Measurements from ENCODE around the gene TSPAN11. TPM values are rescaled to one million over a fixed set of nuclear protein-coding genes. Genes with fewer than 3 reads are reported as not detected.

TSPAN11 gene
- total RNA-seq, 2 donors from 2014 or later = not detected

DNA sequence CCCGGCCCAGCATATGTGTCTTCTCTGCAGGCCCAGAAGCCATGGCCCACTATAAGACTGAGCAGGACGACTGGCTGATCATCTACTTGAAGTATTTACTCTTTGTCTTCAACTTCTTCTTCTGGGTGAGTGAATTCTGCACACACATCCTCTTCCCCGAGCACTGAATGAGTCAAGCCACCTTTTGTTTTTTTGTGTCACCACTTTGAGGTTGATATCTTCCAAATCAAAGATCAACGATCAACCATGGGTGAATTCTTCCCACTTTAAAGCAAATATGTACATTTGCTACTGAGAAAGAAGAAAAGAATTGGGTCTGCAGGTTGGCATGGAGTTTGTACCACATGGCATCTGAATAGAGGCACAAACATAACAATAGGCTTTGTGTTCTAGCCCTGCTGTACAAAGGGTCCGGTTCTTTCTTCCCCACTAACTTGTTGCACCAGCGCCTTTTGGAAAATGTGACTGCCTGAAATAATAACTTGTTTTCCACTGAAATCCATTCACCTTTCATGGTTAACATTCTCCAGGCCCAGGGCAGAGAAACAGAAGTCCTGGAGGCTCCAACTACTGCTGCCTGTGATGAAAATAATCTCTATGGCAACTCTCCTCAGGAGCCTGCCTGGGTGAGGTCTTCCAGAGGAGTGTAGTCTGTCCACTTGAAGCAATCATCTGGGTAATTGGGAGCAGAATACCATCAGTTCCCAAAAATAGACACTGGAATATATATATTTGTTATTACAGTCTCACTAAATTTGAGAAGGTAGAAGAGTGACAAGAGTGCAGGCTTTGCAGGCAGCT is 27.6 kb downstream of the TSPAN11 start:
- Mint-ChIP-seq H3K4me3 (no peak overlapping the region), H3K36me3 (ENCODE audit: low read depth) (peaks cover 2% of the 10 kb centered on the region), H3K27ac (no peak overlapping the region), H3K27me3 (peaks cover 33% of the 10 kb centered on the region), H3K4me1 (no peaks in the 10 kb centered on the region)
- ATAC-seq (no peak), DNase-seq (no peak)
- H3K9me3 ChIP-seq (ENCODE audit: control insufficient read depth, low read length, poor library complexity, severe bottlenecking) = no peaks in the 10 kb centered on the region

DNA sequence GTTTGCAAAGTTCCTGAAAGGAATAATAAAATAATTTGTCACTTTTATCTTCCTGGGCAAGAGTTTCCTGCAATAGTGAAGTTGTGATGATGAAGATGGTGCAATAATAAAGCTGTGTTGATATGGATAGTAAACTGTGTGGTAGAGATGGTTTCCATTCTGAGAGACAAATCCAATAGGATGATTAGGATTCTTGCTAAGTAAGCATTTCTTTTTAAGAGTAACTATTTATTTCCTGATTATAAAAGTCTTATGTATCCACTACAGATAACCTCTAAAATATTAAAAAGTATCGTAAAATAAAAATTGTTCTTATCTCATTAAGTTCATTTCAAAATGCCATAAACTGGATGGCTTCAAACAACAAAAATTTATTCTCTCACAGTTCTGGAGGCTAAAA is 28.7 kb downstream of the TSPAN11 start:
- no peaks in the 10 kb centered on the region for H3K36me3 Mint-ChIP-seq (ENCODE audit: low read depth)
- no peaks in the 10 kb centered on the region for H3K9me3 ChIP-seq (ENCODE audit: control insufficient read depth, low read length, poor library complexity, severe bottlenecking)
- no peaks in the 10 kb centered on the region for H3K4me1 Mint-ChIP-seq
- H3K4me3 Mint-ChIP-seq = no peak overlapping the region
- DNase-seq (no peak), ATAC-seq (no peak)
- peaks cover 30% of the 10 kb centered on the region for H3K27me3 Mint-ChIP-seq
- no peak overlapping the region for H3K27ac Mint-ChIP-seq

DNA sequence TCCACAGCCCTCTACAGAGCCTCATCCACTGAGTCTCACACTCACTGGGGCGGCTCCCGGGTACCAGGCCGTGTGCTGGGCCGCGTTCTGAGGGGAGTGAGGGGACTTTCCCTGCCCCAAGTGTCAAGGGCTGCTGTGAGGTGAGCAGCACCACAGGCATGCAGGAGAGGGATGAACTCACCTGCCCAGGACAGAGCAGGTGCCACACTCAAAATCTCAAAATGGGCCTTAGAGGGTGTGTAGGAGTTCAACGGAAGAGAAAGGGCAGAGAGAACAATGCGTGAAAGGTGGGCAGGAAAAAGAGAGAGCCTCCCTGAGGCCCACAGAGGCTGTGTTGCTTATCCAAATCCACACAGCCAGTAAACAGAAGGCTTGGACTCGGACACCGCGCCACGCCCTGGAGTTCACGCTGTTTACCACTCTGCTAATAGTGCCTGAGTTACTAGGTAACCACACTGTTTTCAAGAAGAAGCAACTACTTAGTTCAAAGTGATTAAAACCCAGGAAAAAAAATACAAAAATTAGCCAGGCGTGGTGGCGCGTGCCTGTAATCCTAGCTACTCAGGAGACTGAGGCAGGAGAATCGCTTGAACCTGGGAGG is 32.7 kb downstream of the TSPAN11 start:
- H3K27me3 Mint-ChIP-seq = peaks cover 30% of the 10 kb centered on the region
- no peak overlapping the region for H3K4me3 Mint-ChIP-seq
- no peaks in the 10 kb centered on the region for H3K9me3 ChIP-seq (ENCODE audit: control insufficient read depth, low read length, poor library complexity, severe bottlenecking)
- H3K27ac Mint-ChIP-seq = no peak overlapping the region
- H3K36me3 Mint-ChIP-seq (ENCODE audit: low read depth) = no peaks in the 10 kb centered on the region
- DNase-seq (no peak), ATAC-seq (no peak)
- H3K4me1 Mint-ChIP-seq = peaks cover under 1% of the 10 kb centered on the region

- no peaks in the 10 kb centered on the region for H3K9me3 ChIP-seq (ENCODE audit: control insufficient read depth, low read length, poor library complexity, severe bottlenecking)
- no peak overlapping the region for H3K27ac Mint-ChIP-seq
- peaks cover 4% of the 10 kb centered on the region for H3K4me1 Mint-ChIP-seq
- no peak overlapping the region for H3K4me3 Mint-ChIP-seq
- no peak for ATAC-seq
- peaks cover 2% of the 10 kb centered on the region for H3K36me3 Mint-ChIP-seq (ENCODE audit: low read depth)
- peaks cover 35% of the 10 kb centered on the region for H3K27me3 Mint-ChIP-seq
- no peak for DNase-seq
Measured at GRCh38 chr12:30959778-30960177, 33.2 kb downstream of the TSPAN11 start.

GRCh38 chr12:30961030-30961429 is 34.5 kb downstream of the TSPAN11 start:
- peaks cover 45% of the 10 kb centered on the region for H3K27me3 Mint-ChIP-seq
- peaks cover 2% of the 10 kb centered on the region for H3K36me3 Mint-ChIP-seq (ENCODE audit: low read depth)
- H3K27ac Mint-ChIP-seq = no peak overlapping the region
- no peaks in the 10 kb centered on the region for H3K9me3 ChIP-seq (ENCODE audit: control insufficient read depth, low read length, poor library complexity, severe bottlenecking)
- peaks cover 4% of the 10 kb centered on the region for H3K4me1 Mint-ChIP-seq
- H3K4me3 Mint-ChIP-seq = no peak overlapping the region
- DNase-seq = no peak
- ATAC-seq = no peak

GRCh38 chr12:30962047-30962446 is 35.5 kb downstream of the TSPAN11 start:
- Mint-ChIP-seq H3K4me1 (peaks cover 4% of the 10 kb centered on the region), H3K4me3 (no peak overlapping the region), H3K27me3 (peaks cover 45% of the 10 kb centered on the region), H3K27ac (no peak overlapping the region), H3K36me3 (ENCODE audit: low read depth) (peaks cover 2% of the 10 kb centered on the region)
- DNase-seq (no peak), ATAC-seq (no peak)
- no peaks in the 10 kb centered on the region for H3K9me3 ChIP-seq (ENCODE audit: control insufficient read depth, low read length, poor library complexity, severe bottlenecking)

- H3K27me3 Mint-ChIP-seq = peaks cover 36% of the 10 kb centered on the region
- H3K27ac Mint-ChIP-seq = no peak overlapping the region
- H3K4me1 Mint-ChIP-seq = peaks cover 4% of the 10 kb centered on the region
- H3K36me3 Mint-ChIP-seq (ENCODE audit: low read depth) = peaks cover 2% of the 10 kb centered on the region
- no peak for ATAC-seq
- no peak overlapping the region for H3K4me3 Mint-ChIP-seq
- no peaks in the 10 kb centered on the region for H3K9me3 ChIP-seq (ENCODE audit: control insufficient read depth, low read length, poor library complexity, severe bottlenecking)
- DNase-seq = no peak
Measured at GRCh38 chr12:30963709-30964564, 37.4 kb downstream of the TSPAN11 start.

- no peaks in the 10 kb centered on the region for H3K9me3 ChIP-seq (ENCODE audit: control insufficient read depth, low read length, poor library complexity, severe bottlenecking)
- Mint-ChIP-seq H3K4me1 (peaks cover 4% of the 10 kb centered on the region), H3K27me3 (peaks cover 31% of the 10 kb centered on the region), H3K27ac (no peak overlapping the region), H3K36me3 (ENCODE audit: low read depth) (peaks cover 2% of the 10 kb centered on the region), H3K4me3 (no peak overlapping the region)
- DNase-seq (no peak), ATAC-seq (no peak)
Measured at GRCh38 chr12:30964896-30965612, 38.5 kb downstream of the TSPAN11 start.

DNA sequence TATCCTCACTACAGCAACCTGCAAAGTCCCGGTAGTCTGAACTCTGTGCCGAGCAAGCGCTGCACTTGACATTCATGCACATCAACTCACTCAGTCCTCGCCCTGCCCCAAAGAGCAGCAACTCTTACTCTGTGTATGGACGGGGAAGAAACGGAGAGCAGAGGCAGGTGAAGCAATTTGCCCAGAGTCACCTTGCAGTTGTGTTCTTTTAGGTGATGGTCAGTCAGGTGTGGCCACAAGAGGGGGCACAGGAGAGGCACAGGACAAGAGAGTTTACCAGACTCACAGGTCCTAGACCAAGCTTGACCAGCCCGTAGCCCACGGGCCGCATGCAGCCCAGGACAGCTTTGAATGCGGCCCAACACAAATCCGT is 39.1 kb downstream of the TSPAN11 start:
- H3K4me3 Mint-ChIP-seq = no peak overlapping the region
- H3K27ac Mint-ChIP-seq = no peak overlapping the region
- ATAC-seq (no peak), DNase-seq (no peak)
- H3K27me3 Mint-ChIP-seq = peaks cover 32% of the 10 kb centered on the region
- H3K36me3 Mint-ChIP-seq (ENCODE audit: low read depth) = peaks cover 2% of the 10 kb centered on the region
- H3K9me3 ChIP-seq (ENCODE audit: control insufficient read depth, low read length, poor library complexity, severe bottlenecking) = no peaks in the 10 kb centered on the region
- H3K4me1 Mint-ChIP-seq = peaks cover 4% of the 10 kb centered on the region

DNA sequence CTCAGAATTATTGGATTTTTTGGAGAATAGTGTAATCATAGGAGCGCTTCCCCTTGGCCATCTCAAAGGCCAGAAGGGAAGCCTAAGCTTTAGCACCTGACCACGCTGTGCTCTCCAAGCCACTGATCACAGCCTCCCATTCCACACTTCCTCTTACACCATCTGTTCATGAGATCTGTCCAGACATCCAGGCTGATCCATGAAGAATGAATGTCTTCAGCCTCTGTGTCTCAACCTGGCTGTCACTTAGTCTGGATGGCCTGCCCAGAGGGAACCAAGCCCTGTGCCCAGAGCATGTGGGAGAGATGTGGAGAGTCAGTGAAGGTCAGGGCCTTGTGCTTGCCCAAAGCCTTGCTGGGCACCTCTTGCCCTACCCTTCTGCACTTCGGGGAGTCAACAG is 40.5 kb downstream of the TSPAN11 start:
- H3K9me3 ChIP-seq (ENCODE audit: control insufficient read depth, low read length, poor library complexity, severe bottlenecking) = no peaks in the 10 kb centered on the region
- ATAC-seq (no peak), DNase-seq (no peak)
- H3K4me1 Mint-ChIP-seq = peaks cover 4% of the 10 kb centered on the region
- no peak overlapping the region for H3K4me3 Mint-ChIP-seq
- H3K27ac Mint-ChIP-seq = no peak overlapping the region
- peaks cover 2% of the 10 kb centered on the region for H3K36me3 Mint-ChIP-seq (ENCODE audit: low read depth)
- H3K27me3 Mint-ChIP-seq = peaks cover 41% of the 10 kb centered on the region

DNA sequence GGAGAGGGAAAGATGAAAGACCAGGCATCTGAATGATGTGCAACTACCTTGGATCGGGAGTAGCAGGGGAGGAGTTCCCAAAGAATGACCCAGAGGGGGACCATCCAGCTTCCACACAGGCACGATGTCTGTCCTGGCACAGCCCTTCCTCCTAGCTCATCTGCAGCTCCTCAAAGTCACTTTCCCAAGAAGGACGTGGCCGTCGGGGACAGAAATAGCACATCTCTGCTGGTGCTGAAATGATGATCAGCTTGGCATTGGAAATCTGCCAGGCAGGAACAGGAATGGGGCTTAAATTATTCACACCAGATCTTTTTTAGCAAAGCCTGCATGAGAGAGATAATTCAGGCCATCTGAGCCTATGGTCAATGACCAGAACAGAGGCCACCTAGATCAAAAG is 41.7 kb downstream of the TSPAN11 start:
- Mint-ChIP-seq H3K4me3 (no peak overlapping the region), H3K27me3 (peaks cover 53% of the 10 kb centered on the region), H3K27ac (no peak overlapping the region), H3K4me1 (peaks cover 4% of the 10 kb centered on the region), H3K36me3 (ENCODE audit: low read depth) (peaks cover 2% of the 10 kb centered on the region)
- ATAC-seq (no peak), DNase-seq (no peak)
- H3K9me3 ChIP-seq (ENCODE audit: control insufficient read depth, low read length, poor library complexity, severe bottlenecking) = no peaks in the 10 kb centered on the region

DNA sequence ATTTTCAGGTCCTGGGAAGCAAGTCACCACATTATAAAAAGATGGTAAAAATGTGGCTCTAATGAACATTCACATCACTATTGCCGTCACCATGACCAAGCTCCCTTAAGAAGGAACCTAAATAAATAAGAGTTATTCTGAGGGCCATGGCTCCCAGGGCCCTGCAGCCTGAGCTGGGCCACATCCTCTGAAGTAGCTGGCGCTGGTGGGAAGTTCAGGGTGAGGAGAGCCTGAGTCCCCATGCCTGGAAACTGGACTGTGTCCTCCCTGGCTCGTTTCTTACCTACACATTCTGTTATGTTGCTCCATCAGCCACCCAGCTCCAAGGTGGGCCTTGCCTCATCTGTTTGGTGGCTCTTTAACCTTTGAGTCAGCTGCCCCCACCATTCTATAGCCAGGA is 42.5 kb downstream of the TSPAN11 start:
- H3K4me1 Mint-ChIP-seq = peaks cover 4% of the 10 kb centered on the region
- H3K9me3 ChIP-seq (ENCODE audit: control insufficient read depth, low read length, poor library complexity, severe bottlenecking) = no peaks in the 10 kb centered on the region
- ATAC-seq (no peak), DNase-seq (no peak)
- no peak overlapping the region for H3K27ac Mint-ChIP-seq
- H3K27me3 Mint-ChIP-seq = peaks cover 50% of the 10 kb centered on the region
- peaks cover 2% of the 10 kb centered on the region for H3K36me3 Mint-ChIP-seq (ENCODE audit: low read depth)
- no peak overlapping the region for H3K4me3 Mint-ChIP-seq

Data from T-helper 17 cell (primary cell).